Measurements from ENCODE around the gene MAGIX.

The MAGIX gene

GRCh38 chrX:49160908-49161307 lies 1.6 kb upstream of the MAGIX start:
- H3K9me3 ChIP-seq (ENCODE audit: control insufficient read depth, insufficient read depth, low read length): peaks cover 12% of the 10 kb centered on the region
- no peaks in the 10 kb centered on the region; the same call in 1 of the 2 replicates for H3K4me1 ChIP-seq (ENCODE audit: control insufficient read depth, insufficient read depth, low read length)
- no peaks in the 10 kb centered on the region for H3K36me3 ChIP-seq (ENCODE audit: control insufficient read depth, insufficient read depth, low read length)
- peaks cover 6% of the 10 kb centered on the region for H3K27me3 ChIP-seq (ENCODE audit: control insufficient read depth, insufficient read depth, low read length)
- no peak overlapping the region for H3K4me3 ChIP-seq (ENCODE audit: low read depth, low read length)
- no peak overlapping the region for H3K27ac ChIP-seq (ENCODE audit: low read depth, low read length)
- no peak overlapping the region for H3K9ac ChIP-seq (ENCODE audit: low read depth, low read length)

DNA sequence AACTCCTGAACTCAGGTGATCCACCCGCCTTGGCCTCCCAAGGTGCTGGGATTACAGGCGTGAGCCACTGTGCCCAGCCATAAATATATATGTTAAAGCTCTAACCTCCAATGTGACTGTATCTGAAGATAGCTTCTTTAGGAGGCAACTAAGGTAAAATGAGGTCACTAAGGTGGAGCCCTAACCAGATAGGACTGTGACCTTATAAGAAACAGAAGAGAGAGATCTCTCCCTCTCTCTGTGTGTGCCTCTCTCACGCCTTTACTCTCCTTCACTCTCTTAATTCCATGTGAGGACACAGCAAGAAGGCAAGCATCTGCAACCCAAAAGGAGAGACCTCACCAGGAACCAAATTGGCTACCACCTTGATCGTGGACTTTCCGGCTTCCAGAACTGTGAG lies 926 bp upstream of the MAGIX start:
- Histone ChIP-seq H3K9me3 (ENCODE audit: control insufficient read depth, insufficient read depth, low read length) (peaks cover 12% of the 10 kb centered on the region), H3K36me3 (ENCODE audit: control insufficient read depth, insufficient read depth, low read length) (no peaks in the 10 kb centered on the region), H3K27ac (ENCODE audit: low read depth, low read length) (no peak overlapping the region), H3K4me3 (ENCODE audit: low read depth, low read length) (no peak overlapping the region), H3K9ac (ENCODE audit: low read depth, low read length) (no peak overlapping the region), H3K27me3 (ENCODE audit: control insufficient read depth, insufficient read depth, low read length) (peaks cover 6% of the 10 kb centered on the region), H3K4me1 (ENCODE audit: control insufficient read depth, insufficient read depth, low read length) (peaks cover 1% of the 10 kb centered on the region; the same call in 1 of the 2 replicates)

DNA sequence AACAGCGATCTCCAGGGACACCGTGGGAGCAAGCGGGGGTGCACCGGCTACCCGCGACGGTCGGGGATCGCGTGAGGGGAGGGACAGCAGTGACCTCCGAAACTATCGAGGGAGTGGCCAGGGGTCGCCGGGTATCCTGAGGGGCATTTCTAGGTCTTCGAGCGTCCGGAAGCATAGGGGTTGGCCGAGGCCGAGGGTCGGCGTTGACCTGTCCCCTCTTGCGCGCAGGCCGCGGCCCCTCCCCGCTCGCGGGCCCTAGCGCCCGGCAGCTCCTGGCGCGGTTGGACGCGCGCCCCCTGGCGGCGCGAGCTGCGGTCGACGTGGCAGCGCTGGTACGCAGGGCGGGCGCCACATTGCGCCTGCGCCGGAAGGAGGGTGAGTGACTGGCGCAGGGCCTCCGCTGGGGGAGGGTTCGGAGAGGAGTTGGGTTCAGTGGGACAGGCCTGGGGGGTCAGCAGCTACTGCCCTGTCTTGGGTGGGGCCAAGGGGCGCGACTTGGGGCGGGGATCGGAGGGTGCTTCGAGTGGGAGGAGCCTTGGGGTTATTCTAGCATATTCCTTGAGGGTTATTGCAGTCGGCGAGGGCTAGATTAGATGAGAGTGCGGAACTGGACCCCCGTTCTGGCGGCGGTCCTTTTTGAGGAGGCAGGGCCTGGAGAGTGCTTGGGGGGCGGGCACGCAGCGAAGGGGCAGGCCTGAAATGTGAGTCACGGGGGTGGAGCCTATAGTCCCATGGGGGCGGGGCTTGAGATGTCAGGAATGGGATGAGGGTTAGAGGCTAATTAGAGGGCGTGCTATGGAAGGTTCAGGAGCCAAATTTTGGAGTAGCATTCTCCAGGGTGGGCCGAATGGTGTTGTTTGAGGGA lies 1.2 kb downstream of the MAGIX start:
- peaks cover 13% of the 10 kb centered on the region for H3K4me1 ChIP-seq (ENCODE audit: control insufficient read depth, insufficient read depth, low read length)
- H3K27ac ChIP-seq (ENCODE audit: low read depth, low read length): peak overlapping the region; percentile 77
- H3K36me3 ChIP-seq (ENCODE audit: control insufficient read depth, insufficient read depth, low read length): no peaks in the 10 kb centered on the region
- peak overlapping the region; percentile 61 for H3K4me3 ChIP-seq (ENCODE audit: low read depth, low read length)
- H3K27me3 ChIP-seq (ENCODE audit: control insufficient read depth, insufficient read depth, low read length): peaks cover 14% of the 10 kb centered on the region
- peaks cover 6% of the 10 kb centered on the region for H3K9me3 ChIP-seq (ENCODE audit: control insufficient read depth, insufficient read depth, low read length)
- no peak overlapping the region for H3K9ac ChIP-seq (ENCODE audit: low read depth, low read length)

DNA sequence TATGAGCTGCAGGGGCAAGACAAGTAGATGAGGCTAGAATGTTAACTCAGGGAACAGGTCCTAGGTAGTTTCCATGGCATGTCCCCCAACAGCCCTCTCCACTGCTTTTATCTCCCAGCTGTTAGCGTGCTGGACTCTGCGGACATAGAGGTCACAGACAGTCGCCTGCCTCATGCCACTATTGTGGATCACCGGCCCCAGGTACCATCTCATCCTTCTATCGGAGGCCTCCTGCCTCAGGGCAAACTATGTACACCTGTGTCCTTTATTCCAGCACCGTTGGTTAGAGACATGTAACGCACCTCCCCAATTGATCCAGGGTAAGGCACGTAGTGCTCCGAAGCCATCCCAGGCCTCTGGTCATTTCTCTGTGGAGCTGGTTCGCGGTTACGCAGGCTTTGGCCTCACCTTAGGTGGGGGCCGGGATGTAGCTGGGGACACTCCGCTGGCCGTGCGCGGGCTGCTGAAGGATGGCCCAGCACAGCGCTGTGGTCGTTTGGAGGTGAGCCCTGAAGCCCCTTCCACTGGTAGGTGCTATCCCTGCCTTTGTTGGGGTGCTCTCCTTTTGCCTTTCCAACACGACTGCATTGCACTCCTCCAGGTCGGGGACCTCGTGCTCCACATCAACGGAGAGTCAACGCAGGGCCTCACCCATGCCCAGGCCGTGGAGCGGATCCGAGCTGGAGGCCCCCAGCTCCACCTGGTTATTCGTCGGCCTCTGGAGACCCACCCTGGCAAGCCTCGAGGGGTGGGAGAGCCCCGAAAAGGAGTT lies 2.2 kb downstream of the MAGIX start:
- H3K4me3 ChIP-seq (ENCODE audit: low read depth, low read length): 0 out of 2 replicates have a peak overlapping the region, but pooled peaks have one; percentile 61
- H3K27me3 ChIP-seq (ENCODE audit: control insufficient read depth, insufficient read depth, low read length): peaks cover 14% of the 10 kb centered on the region
- H3K9ac ChIP-seq (ENCODE audit: low read depth, low read length): no peak overlapping the region
- peaks cover 13% of the 10 kb centered on the region for H3K4me1 ChIP-seq (ENCODE audit: control insufficient read depth, insufficient read depth, low read length)
- no peak overlapping the region for H3K27ac ChIP-seq (ENCODE audit: low read depth, low read length)
- H3K36me3 ChIP-seq (ENCODE audit: control insufficient read depth, insufficient read depth, low read length): no peaks in the 10 kb centered on the region
- peaks cover 3% of the 10 kb centered on the region; the same call in 1 of the 2 replicates for H3K9me3 ChIP-seq (ENCODE audit: control insufficient read depth, insufficient read depth, low read length)

GRCh38 chrX:49165901-49166881 lies 3.6 kb downstream of the MAGIX start:
- Histone ChIP-seq H3K4me1 (ENCODE audit: control insufficient read depth, insufficient read depth, low read length) (peaks cover 13% of the 10 kb centered on the region), H3K4me3 (ENCODE audit: low read depth, low read length) (peak overlapping the region; percentile 55), H3K27me3 (ENCODE audit: control insufficient read depth, insufficient read depth, low read length) (peaks cover 14% of the 10 kb centered on the region), H3K9ac (ENCODE audit: low read depth, low read length) (no peak overlapping the region), H3K36me3 (ENCODE audit: control insufficient read depth, insufficient read depth, low read length) (no peaks in the 10 kb centered on the region), H3K9me3 (ENCODE audit: control insufficient read depth, insufficient read depth, low read length) (peaks cover 8% of the 10 kb centered on the region; the same call in 1 of the 2 replicates), H3K27ac (ENCODE audit: low read depth, low read length) (no peak overlapping the region)

- Histone ChIP-seq H3K27ac (ENCODE audit: low read depth, low read length) (no peak overlapping the region), H3K9ac (ENCODE audit: low read depth, low read length) (no peak overlapping the region), H3K4me1 (ENCODE audit: control insufficient read depth, insufficient read depth, low read length) (peaks cover 13% of the 10 kb centered on the region), H3K36me3 (ENCODE audit: control insufficient read depth, insufficient read depth, low read length) (no peaks in the 10 kb centered on the region), H3K27me3 (ENCODE audit: control insufficient read depth, insufficient read depth, low read length) (peaks cover 17% of the 10 kb centered on the region), H3K4me3 (ENCODE audit: low read depth, low read length) (peak overlapping the region; percentile 55), H3K9me3 (ENCODE audit: control insufficient read depth, insufficient read depth, low read length) (peaks cover 8% of the 10 kb centered on the region; the same call in 1 of the 2 replicates)
Observed at GRCh38 chrX:49166914-49167739, 4.6 kb downstream of the MAGIX start.

DNA sequence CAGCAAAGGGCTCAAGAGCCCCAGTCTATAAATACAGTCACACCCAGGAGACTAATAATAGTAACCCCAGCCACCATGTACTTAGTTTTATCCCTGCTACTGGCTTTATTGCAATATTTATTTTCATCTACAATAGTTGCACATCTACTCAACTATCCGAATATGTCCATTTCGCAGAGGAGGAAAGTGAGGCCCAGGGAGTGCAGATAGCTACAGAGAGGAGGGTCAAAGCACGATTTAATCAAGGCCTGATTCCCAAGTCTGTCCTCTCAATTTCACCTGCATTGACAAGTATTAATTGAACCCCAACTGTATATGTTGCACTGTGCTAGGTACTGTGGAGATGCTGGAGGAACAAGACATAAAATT lies 5.2 kb downstream of the MAGIX start:
- H3K9me3 ChIP-seq (ENCODE audit: control insufficient read depth, insufficient read depth, low read length): peaks cover 8% of the 10 kb centered on the region; the same call in 1 of the 2 replicates
- H3K27me3 ChIP-seq (ENCODE audit: control insufficient read depth, insufficient read depth, low read length): peaks cover 22% of the 10 kb centered on the region
- no peak overlapping the region for H3K27ac ChIP-seq (ENCODE audit: low read depth, low read length)
- no peaks in the 10 kb centered on the region for H3K36me3 ChIP-seq (ENCODE audit: control insufficient read depth, insufficient read depth, low read length)
- H3K4me1 ChIP-seq (ENCODE audit: control insufficient read depth, insufficient read depth, low read length): peaks cover 13% of the 10 kb centered on the region
- peak overlapping the region; percentile 55 for H3K4me3 ChIP-seq (ENCODE audit: low read depth, low read length)
- no peak overlapping the region for H3K9ac ChIP-seq (ENCODE audit: low read depth, low read length)

GRCh38 chrX:49171752-49172279 lies 9.3 kb downstream of the MAGIX start, which contains the start of gene PLP2:
TSS of gene PLP2 (plus strand) at chrX:49171898. CDS start at chrX:49172001, 103 bp downstream.
- Histone ChIP-seq H3K4me1 (ENCODE audit: control insufficient read depth, insufficient read depth, low read length) (peaks cover 9% of the 10 kb centered on the region), H3K4me3 (ENCODE audit: low read depth, low read length) (peak within 1 kb of the TSS; percentile 59)

GRCh38 chrX:49172280-49172780 lies 9.8 kb downstream of the MAGIX start:
- no peak overlapping the region for H3K27ac ChIP-seq (ENCODE audit: low read depth, low read length)
- H3K9ac ChIP-seq (ENCODE audit: low read depth, low read length): no peak overlapping the region
- peaks cover 25% of the 10 kb centered on the region for H3K9me3 ChIP-seq (ENCODE audit: control insufficient read depth, insufficient read depth, low read length)
- H3K27me3 ChIP-seq (ENCODE audit: control insufficient read depth, insufficient read depth, low read length): peaks cover 16% of the 10 kb centered on the region
- peaks cover 5% of the 10 kb centered on the region for H3K4me1 ChIP-seq (ENCODE audit: control insufficient read depth, insufficient read depth, low read length)
- peaks cover 3% of the 10 kb centered on the region; the same call in 1 of the 2 replicates for H3K36me3 ChIP-seq (ENCODE audit: control insufficient read depth, insufficient read depth, low read length)
- H3K4me3 ChIP-seq (ENCODE audit: low read depth, low read length): peak overlapping the region; percentile 59

More at GRCh38 chrX:49171752-49172279, 9.3 kb downstream of the MAGIX start, which contains the start of gene PLP2:
- peaks cover 25% of the 10 kb centered on the region for H3K9me3 ChIP-seq (ENCODE audit: control insufficient read depth, insufficient read depth, low read length)
- no peak within 1 kb of the TSS for H3K27ac ChIP-seq (ENCODE audit: low read depth, low read length)
- peaks cover 18% of the 10 kb centered on the region for H3K27me3 ChIP-seq (ENCODE audit: control insufficient read depth, insufficient read depth, low read length)
- H3K36me3 ChIP-seq (ENCODE audit: control insufficient read depth, insufficient read depth, low read length): no peaks in the 10 kb centered on the region; the same call in 1 of the 2 replicates
- no peak within 1 kb of the TSS for H3K9ac ChIP-seq (ENCODE audit: low read depth, low read length)

Measured in HUES48 (cell line).